NCI-H1105 treated with DMSO at 0.1 percent for 48 hours (cell line): ENCODE results near the gene PDF.
"Not testable (repeated sequence)": the region's sequence is repeated elsewhere in the genome, so short reads cannot be mapped to it uniquely, and the experiment has no call there.

Experiments
- DNase-seq: peaks from one replicate; lab custom pipeline; 2025; lab: John Stamatoyannopoulos, UW

Gene PDF

GRCh38 chr16:69316595-69317034 is 13.8 kb downstream of the PDF start:
- no peak for DNase-seq

- no peak for DNase-seq
Observed at GRCh38 chr16:69315486-69316311, 14.7 kb downstream of the PDF start.

GRCh38 chr16:69314534-69314933 is 15.9 kb downstream of the PDF start:
- no peak for DNase-seq

GRCh38 chr16:69313469-69313868 is 16.9 kb downstream of the PDF start:
- no peak for DNase-seq

- no peak for DNase-seq
Observed at GRCh38 chr16:69311533-69312387, 18.6 kb downstream of the PDF start.

- peak; percentile 81 for DNase-seq
Observed at GRCh38 chr16:69310653-69311532, 19.5 kb downstream of the PDF start, which contains the start of gene VPS4A. VPS4A (plus strand) TSS chr16:69311350; CDS start chr16:69311512, 162 bp downstream.

- no peak for DNase-seq
Observed at GRCh38 chr16:69309316-69309715, 21.1 kb downstream of the PDF start.

- no peak for DNase-seq
Observed at GRCh38 chr16:69307856-69308255, 22.5 kb downstream of the PDF start.

- DNase-seq: no peak
Observed at GRCh38 chr16:69307091-69307490, 23.3 kb downstream of the PDF start.

- no peak for DNase-seq
Observed at GRCh38 chr16:69306031-69306430, 24.4 kb downstream of the PDF start.

- no peak for DNase-seq
Observed at GRCh38 chr16:69302301-69302700, 28.1 kb downstream of the PDF start.

GRCh38 chr16:69301861-69302260 is 28.5 kb downstream of the PDF start:
- DNase-seq: no peak

GRCh38 chr16:69301187-69301586 is 29.2 kb downstream of the PDF start:
- no peak for DNase-seq

- DNase-seq: no peak
Observed at GRCh38 chr16:69298261-69298660, 32.1 kb downstream of the PDF start.

GRCh38 chr16:69296771-69297170 is 33.6 kb downstream of the PDF start:
- not testable (repeated sequence) for DNase-seq

- DNase-seq: no peak
Observed at GRCh38 chr16:69294051-69294450, 36.3 kb downstream of the PDF start.

- DNase-seq: no peak
Observed at GRCh38 chr16:69293401-69293800, 37.0 kb downstream of the PDF start.

GRCh38 chr16:69291657-69292056 is 38.7 kb downstream of the PDF start:
- DNase-seq: not testable (repeated sequence)

GRCh38 chr16:69286941-69287713 is 43.3 kb downstream of the PDF start:
- peak; percentile 21 for DNase-seq

- DNase-seq: no peak
Observed at GRCh38 chr16:69285240-69285639, 45.1 kb downstream of the PDF start.

GRCh38 chr16:69283851-69284250 is 46.5 kb downstream of the PDF start:
- DNase-seq: no peak
